ENCODE results near the gene PCMT1.
"Not testable (repeated sequence)": the region's sequence is repeated elsewhere in the genome, so short reads cannot be mapped to it uniquely, and the experiment has no call there.

The PCMT1 gene

DNA sequence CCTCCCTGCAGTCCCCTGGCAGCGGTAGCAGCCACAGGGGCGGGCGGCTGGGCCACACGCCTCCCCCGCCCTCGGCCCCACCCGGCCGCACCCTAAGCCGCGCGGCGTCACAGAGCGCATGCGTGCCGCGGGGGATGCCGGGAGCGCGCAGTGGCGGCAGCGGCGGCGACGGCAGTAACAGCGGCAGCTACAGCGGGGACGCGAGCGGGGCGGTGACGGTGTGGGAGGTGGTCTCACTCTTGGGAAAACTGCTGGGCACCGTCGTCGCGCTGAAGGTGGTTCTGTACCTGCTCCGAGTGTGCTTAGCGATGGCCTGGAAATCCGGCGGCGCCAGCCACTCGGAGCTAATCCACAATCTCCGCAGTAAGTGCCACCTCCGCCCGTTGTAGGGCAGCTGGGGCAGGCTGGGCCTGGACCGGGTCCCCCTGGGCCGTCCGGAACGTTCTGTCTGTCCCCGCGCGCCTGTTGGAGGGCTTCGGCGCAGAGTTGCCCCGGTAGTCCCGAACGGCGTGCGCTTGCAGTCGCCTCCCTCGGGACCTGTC is at the start of gene PCMT1:
PCMT1 (plus strand) TSS at position 148 of the 542 bp plus-strand sequence; CDS start at position 309, 161 bp downstream.
- peak; percentile 99 for DNase-seq

DNA sequence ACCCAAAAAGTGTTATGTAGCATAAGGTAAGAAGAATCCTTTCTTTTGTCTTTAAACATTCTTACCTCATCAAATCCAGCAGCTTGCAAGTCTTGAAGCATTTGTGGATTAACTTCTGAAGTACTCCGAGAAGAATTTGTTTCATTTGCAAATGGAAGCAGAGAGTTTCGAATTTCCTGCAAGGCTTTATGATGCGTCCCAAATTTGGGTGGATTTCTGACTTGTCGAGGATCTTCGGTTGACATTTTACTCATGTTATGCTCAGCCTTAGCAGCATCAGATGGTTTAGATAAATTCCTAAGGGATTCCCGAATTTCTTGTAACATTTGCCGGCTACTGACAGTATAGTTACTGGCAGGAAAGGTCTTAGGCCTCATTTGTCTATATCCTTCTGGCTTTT is 47.8 kb upstream of the PCMT1 start:
- no peak for DNase-seq

DNA sequence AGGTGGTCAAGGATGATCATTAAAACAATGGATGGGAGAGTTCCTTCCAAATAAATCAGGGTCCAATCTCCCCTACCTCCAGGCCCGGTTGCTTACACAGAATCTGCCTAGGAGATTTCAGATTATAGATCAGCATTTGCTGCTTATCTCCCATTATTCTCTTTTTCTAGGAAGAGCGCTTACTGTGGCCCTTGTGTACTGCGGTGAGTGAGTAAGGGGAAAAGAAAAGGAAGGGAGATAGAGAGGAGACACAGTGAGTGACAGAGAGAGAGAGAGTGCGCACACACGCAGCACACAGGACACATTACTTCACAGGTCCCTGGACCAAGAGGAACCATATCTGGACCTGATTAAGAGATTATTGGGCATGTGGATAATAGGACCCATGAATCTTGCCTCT is 37.8 kb upstream of the PCMT1 start:
- DNase-seq = no peak

DNA sequence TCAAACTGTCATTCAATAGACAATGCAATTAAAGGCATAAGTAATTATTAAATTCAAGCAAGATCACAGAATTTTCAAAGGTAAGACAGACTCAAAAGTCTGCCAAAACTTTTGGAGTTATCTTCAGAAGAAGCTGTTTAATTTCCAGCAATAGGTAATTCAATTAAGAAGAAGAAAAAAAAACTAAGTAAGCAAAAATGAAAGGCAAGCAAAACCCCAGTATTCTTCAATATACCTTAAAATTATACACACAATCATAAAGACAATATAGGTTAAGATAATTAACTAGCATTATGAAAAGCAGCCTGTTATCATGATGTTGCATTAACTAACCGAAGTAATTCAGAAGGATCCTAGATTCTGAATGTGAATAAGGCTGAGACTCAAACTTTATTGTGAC is 35.1 kb upstream of the PCMT1 start:
- DNase-seq = no peak

GRCh38 chr6:149716181-149716963 is 33.2 kb upstream of the PCMT1 start:
- DNase-seq = peak; percentile 65

DNA sequence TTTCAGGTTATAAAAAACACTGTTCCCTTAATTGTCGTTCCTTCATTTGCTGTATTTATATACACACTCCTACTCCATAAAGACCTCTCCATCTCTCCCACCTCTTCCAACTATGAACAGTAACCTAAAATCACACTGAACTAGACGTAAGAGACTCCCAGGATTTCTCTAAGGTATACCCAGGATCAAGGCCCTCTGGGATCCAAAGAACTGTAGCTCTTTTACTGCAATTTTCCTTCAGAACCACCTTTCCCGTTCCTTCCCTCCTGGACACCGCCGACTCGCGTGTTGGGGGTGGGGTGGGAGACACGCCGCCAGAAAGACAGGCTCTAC is 32.3 kb upstream of the PCMT1 start:
- no peak for DNase-seq

DNA sequence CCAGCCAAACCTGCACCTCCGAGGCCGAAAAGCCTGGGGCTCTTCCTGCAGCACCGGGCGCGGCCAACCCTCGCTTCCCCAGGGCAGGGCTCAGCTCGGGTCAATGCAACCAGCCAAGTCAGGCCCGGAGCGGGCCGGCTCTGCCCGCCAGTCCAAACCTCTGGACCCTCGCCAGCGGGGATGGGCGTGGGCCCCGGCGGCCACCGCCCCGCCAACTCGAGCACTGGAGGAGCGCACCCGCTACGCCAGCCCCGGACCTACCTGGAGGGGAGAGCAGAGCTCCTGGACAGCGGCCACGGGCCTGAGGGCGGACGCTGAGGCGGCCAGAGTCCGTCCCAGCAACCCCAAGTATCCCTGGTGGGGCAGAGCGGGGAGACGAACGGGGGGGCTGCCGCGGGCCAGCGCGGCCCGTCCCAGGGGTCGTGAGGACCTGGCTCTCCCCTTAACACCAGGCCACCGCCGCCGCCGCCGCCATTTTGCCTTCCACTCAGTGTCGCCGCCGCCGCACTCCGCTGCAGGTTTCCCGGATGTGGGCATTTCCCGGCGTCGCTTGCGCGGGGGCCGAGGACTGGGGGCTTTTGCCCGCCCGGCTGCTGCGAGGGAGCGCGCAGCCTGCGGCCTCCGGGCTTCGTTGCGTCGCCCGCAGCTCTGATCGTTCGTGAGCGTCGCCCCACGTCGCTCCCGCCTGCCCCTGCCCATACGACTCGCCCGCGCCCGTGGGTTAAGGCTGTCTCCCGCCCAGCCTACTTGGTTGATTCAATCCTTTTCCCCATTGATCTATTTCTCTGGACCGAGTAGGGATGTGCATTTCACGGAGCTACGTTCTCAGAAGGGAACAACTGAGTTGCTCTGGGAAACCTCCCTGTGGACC is 31.7 kb upstream of the PCMT1 start, which contains the start of gene LATS1:
LATS1 (minus strand) TSS at position 514 of the 871 bp plus-strand sequence. CDS start 15,975 bp downstream, outside the sequence.
- DNase-seq = peak; percentile 91

GRCh38 chr6:149719531-149719930 is 30.0 kb upstream of the PCMT1 start:
- no peak for DNase-seq

- DNase-seq = no peak
These were observed 26.3 kb upstream of the PCMT1 start for GRCh38 chr6:149723262-149723661.

DNA sequence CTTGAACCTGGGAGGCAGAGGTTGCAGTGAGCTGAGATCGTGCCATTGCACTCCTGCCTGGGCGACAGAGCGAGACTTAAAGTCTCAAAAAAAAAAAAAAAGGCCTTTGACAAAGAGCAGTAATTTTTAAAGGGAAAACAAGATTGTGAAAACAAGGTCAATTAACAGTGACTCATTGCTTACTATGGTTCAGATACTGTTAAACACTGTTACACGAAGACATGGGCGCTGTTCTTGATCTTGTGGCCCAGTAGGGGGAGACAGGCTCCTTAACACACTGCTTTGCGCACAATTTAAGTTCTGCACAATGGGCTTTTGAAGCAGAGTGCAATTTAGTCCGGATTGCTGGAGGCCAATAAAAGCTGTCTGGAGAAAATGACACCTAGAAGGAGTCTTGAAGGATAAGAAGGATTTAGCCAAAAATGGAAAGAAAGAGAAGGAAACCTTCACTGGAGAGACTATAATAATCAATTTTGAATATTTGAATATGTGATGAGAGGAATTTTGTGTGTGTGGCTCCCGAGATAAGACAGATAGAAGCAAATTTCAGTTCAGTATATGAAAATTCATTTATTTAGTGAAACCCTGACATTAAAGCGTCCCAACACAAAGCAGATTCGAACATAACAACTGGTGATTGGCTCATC is 25.6 kb upstream of the PCMT1 start:
- peak; percentile 76 for DNase-seq

DNA sequence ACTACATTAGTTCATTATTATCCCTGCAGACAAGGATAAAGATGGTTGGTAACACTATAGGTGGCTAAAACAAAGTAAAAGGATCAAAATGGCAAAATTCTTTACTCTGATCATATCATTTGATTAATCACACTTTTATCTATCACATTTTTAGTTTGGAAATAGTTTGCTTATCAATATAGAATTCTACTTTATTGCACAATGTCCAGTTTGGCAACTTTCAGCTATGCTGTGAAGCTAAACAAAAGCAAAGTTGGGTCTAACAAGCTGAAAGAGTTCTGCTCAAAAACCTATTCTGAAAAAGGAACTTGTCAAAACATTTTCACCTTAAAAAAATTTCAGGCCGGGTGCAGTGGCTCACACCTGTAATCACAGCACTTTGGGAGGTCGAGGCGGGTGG is 23.8 kb upstream of the PCMT1 start:
- no peak for DNase-seq

DNA sequence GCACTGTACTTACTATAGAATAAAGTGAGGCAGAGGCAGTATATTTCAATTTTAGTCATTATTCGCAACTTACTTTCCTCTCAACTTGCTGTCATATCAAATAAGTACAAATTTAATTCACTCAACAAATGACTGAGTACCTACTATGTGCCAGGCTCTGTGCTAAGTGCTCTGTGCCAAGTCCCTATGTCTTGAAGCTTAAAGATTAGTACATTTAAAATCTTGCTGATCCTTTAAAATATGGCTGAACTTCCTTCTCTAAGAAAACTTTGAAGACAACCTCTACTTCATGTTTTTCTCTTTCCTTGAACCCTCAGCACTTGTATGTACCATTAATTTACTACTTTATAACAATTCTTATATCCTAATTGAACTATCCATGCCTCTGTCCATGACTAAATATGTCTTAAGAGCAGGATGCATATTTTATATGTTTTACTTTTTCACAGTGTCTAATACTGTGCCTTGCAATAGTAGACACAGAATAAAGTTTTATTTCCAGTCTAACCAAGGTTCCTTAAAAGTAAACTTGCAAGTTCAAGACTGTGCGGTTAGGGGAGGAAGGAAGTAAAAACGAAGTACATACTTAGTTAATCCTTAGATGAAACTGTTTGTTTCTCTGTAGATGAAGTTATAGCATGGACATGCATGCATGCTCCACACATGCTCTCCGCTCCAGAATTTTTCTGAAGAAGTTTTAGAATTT is 21.6 kb upstream of the PCMT1 start:
- DNase-seq = peak; percentile 53

GRCh38 chr6:149728499-149729234 is 20.9 kb upstream of the PCMT1 start:
- DNase-seq = no peak

DNA sequence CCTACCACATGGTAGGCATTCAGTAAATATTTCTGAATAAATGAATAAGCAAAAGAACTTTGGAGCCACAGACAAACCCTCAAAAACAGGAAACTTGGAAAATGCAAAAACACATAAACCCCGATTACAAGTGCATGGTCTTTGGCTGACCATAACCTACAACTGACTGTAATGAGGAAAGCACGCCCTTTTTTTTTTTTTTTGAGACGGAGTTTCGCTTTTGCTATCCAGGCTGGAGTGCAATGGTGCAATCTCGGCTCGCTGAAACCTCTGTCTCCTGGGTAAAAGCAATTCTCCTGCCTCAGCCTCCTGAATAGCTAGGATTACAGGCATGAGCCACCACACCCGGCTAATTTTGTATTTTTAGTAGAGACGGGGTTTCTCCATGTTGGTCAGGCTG is 19.7 kb upstream of the PCMT1 start:
- DNase-seq = peak; percentile 72

- DNase-seq = no peak
These were observed 16.3 kb upstream of the PCMT1 start for GRCh38 chr6:149733089-149733720.

DNA sequence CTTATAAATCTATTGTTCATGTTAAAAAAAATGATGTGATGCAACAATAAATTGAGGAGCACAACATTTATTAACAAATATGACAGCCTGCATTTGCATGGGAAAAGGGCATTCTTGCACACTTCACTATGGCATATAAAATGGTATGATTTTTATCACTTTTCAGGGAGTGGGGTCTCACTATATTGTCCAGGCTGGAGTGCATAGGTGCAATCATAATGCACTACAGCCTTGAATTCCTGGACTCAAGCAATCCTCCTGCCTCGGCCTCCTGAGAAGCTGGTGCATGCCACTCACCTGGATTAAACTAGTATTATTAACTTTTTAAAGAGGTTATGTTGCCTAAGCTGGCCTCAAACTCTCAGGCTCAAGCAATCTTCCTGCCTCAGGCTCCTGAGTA is 14.6 kb upstream of the PCMT1 start:
- DNase-seq = no peak

DNA sequence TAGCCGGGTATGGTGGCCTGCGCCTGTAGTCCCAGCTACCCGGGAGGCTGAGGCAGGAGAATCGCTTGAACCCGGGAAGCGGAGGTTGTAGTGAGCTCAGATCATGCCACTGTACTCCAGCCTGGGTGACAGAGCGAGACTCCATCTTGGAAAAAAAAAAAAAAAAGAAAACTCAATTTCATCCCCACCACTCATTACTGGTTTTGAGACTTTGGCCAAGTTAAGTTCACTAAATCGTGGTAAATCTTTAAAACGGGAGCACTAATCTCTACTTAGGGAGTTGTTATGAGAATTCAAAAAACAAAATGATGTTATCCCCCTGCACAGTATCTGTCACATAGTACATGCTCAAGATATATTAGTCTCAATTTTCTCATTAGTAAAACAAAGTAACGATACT is 4.3 kb upstream of the PCMT1 start:
- not testable (repeated sequence) for DNase-seq

DNA sequence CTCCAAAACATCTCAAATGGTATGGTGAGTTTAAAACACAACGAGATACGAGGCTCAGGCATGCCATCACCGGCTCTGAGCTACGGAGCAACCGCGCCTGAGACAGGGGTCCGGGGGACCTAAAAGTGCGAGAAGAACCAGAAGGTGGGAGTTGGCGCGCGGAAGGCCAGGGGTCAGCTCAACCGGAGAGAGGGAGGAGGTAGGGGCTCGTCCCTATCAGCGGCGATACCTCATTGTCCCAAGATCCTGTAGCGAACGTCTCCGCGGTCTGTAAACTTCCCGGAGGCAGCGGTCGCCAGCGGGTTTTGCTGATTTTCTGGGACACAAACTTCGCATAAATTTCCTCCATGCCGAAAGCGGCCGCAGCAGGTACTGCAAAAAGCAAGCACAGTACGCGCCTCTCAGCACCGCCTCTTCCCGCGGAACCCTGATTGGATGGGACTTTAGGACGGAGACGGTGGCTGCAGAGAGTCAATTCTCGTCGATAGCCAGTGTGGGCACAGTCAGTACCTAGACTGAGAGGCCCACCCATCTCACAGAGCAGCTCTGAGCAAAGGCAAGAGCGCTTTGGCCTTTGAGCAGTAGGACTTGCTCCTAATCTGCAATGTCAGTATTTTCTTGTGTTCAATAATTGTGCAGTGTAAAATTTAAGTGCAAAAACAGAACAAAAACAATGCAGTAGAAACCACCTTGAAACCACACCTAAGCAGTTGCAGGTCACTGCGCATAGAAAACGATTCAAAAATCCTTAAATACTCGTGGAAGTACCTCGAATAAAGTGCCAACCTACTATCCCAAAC is 3.2 kb upstream of the PCMT1 start, which contains the start of gene NUP43:
NUP43 (minus strand) TSS at position 383 of the 800 bp plus-strand sequence; CDS start at position 349, 34 bp downstream.
- peak; percentile 95 for DNase-seq

- DNase-seq = not testable (repeated sequence)
These were observed 403 bp upstream of the PCMT1 start for GRCh38 chr6:149749082-149749593.

- peak; percentile 41 for DNase-seq
These were observed 632 bp downstream of the PCMT1 start for GRCh38 chr6:149750136-149750609.

All from suppressor macrophage treated with lipopolysaccharide for 4 hours (primary cell).